SU-DHL-6 (cell line): ENCODE measurements around the gene MTERF4.

Experiments
- H2AFZ ChIP-seq: fragments of 200-600 bp; sonication (generic); 2 replicates; pipeline ENCODE4 v1.6.1; 2014; ENCODE audit warnings: low read depth, mild to moderate bottlenecking, moderate library complexity, mixed read lengths, antibody characterized with exemption, low read length; ENCODE audit not compliant: severe bottlenecking
- H3F3A ChIP-seq: fragments of 200-600 bp; shearing (Covaris generic); 2 replicates; pipeline ENCODE4 v1.6.0; 2016; ENCODE audit warnings: antibody characterized with exemption, mild to moderate bottlenecking; ENCODE audit not compliant: insufficient read depth
- H3K27ac ChIP-seq: fragments of 200-600 bp; sonication (generic); 2 replicates; pipeline ENCODE4 v1.5.1; 2016; ENCODE audit warnings: low read depth, mild to moderate bottlenecking, low read length, moderate library complexity, mixed read lengths
- H3K27me3 ChIP-seq: fragments of 200-600 bp; sonication (generic), shearing (Covaris generic); 2 replicates; pipeline ENCODE4 v1.6.0; 2014; ENCODE audit warnings: mild to moderate bottlenecking, low read length
- H3K36me3 ChIP-seq: fragments of 200-600 bp; sonication (generic); 2 replicates; pipeline ENCODE4 v1.6.1; 2014; ENCODE audit warnings: mild to moderate bottlenecking, low read length, mixed read lengths
- H3K4me2 ChIP-seq: fragments of 300-600, 200-600 bp; shearing (Covaris generic), sonication (generic); 2 replicates; pipeline ENCODE4 v1.6.0; 2014; ENCODE audit warnings: low read length, low read depth, mild to moderate bottlenecking; ENCODE audit not compliant: poor library complexity, severe bottlenecking
- H3K4me3 ChIP-seq: fragments of 200-600 bp; sonication (generic); 2 replicates; pipeline ENCODE4 v1.5.1; 2014; ENCODE audit warnings: antibody characterized with exemption, low read length, mild to moderate bottlenecking, mixed read lengths; ENCODE audit not compliant: insufficient read depth, poor library complexity, severe bottlenecking
- H3K79me2 ChIP-seq: fragments of 200-600 bp; sonication (generic); 2 replicates; pipeline ENCODE4 v1.6.1; 2014; ENCODE audit warnings: mild to moderate bottlenecking, low read length, moderate library complexity; ENCODE audit not compliant: insufficient read depth
- H3K9ac ChIP-seq: fragments of 200-600 bp; sonication (generic); 2 replicates; pipeline ENCODE4 v1.7.0; 2014; ENCODE audit warnings: mild to moderate bottlenecking, low read length
- H3K9me2 ChIP-seq: fragments of 200-600 bp; sonication (generic); replicated peaks from 2 replicates; pipeline ENCODE4 v1.6.1; 2014; ENCODE audit warnings: low read length; ENCODE audit not compliant: insufficient read depth
- H3K9me3 ChIP-seq: fragments of 200-600 bp; sonication (generic); 2 replicates; pipeline ENCODE4 v1.6.1; 2014; ENCODE audit warnings: low read length, mixed read lengths; ENCODE audit not compliant: insufficient read depth
- H4K20me1 ChIP-seq: fragments of 200-600 bp; sonication (generic); 2 replicates; pipeline ENCODE4 v1.6.1; 2014; ENCODE audit warnings: low read depth, mild to moderate bottlenecking, antibody characterized with exemption, low read length, moderate library complexity, mixed read lengths
- EZH2phosphoT487 ChIP-seq: fragments of 200-600 bp; sonication (generic), shearing (Covaris generic); conservative IDR thresholded peaks from 2 replicates; pipeline ENCODE4 v1.6.1; 2018; ENCODE audit warnings: mild to moderate bottlenecking, antibody characterized with exemption, low read length, moderate library complexity, mixed read lengths
- TF ChIP-seq, protein P1 (sequence below): fragments of 200-600 bp; sonication (generic); IDR thresholded peaks from one replicate; pipeline ENCODE4 v1.5.1; 2017; ENCODE audit warnings: antibody characterized with exemption, mild to moderate bottlenecking, low read length, moderate library complexity; ENCODE audit not compliant: insufficient read depth, poor library complexity, severe bottlenecking

Gene MTERF4

DNA sequence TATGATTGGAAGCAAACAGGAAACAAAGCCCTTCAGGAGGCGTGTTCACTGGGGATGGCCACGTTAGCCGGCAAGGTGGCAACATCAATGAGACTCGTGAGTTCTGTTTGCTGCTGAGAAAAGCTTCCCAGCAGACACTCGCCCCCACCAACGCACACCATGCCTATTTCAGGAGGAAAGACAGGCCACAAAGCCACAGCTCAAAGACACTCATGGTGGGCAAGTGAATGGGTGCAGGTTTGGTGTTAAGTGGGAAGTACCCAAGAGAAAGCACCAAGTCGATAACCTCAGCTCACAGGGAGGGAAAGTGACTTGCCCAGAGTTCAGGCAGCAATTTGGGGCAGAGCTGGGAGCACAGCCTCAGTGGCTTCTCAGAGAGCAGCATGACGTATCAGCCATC lies 10.5 kb upstream of the MTERF4 start:
- H3K27me3 ChIP-seq = no peaks in the 10 kb centered on the region
- no peak overlapping the region for H3K27ac ChIP-seq
- H2AFZ ChIP-seq = no peak overlapping the region
- no peaks in the 10 kb centered on the region for H4K20me1 ChIP-seq
- no peak overlapping the region for H3K4me2 ChIP-seq
- no peak for TF ChIP-seq EZH2phosphoT487
- TF ChIP-seq, protein P1, sequence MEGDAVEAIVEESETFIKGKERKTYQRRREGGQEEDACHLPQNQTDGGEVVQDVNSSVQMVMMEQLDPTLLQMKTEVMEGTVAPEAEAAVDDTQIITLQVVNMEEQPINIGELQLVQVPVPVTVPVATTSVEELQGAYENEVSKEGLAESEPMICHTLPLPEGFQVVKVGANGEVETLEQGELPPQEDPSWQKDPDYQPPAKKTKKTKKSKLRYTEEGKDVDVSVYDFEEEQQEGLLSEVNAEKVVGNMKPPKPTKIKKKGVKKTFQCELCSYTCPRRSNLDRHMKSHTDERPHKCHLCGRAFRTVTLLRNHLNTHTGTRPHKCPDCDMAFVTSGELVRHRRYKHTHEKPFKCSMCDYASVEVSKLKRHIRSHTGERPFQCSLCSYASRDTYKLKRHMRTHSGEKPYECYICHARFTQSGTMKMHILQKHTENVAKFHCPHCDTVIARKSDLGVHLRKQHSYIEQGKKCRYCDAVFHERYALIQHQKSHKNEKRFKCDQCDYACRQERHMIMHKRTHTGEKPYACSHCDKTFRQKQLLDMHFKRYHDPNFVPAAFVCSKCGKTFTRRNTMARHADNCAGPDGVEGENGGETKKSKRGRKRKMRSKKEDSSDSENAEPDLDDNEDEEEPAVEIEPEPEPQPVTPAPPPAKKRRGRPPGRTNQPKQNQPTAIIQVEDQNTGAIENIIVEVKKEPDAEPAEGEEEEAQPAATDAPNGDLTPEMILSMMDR = no peak
- H3K9ac ChIP-seq = no peak overlapping the region
- H3F3A ChIP-seq = no peaks in the 10 kb centered on the region
- no peaks in the 10 kb centered on the region for H3K9me2 ChIP-seq
- H3K79me2 ChIP-seq = no peaks in the 10 kb centered on the region
- H3K4me3 ChIP-seq = no peak overlapping the region
- H3K9me3 ChIP-seq = no peaks in the 10 kb centered on the region
- H3K36me3 ChIP-seq = peaks cover 3% of the 10 kb centered on the region; the same call in 1 of the 2 replicates

DNA sequence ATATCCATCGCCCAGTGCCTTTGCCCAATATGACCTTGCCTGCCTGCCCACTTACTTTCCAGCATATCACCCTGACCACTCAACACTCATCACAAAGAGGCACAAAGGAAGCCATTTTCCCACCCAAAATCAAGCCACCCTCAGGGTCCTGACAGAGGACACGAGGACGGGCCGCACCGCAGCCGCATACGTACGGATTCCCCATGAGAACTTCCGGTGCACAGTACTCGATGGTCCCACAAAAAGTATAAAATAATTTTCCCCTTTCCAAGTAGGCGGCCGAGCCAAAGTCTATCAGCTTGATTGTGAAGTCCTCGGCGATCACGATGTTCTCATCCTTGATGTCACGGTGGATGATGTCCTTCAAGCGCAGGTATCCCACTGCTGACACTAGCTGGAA lies 10.0 kb upstream of the MTERF4 start:
- no peak overlapping the region for H3K4me3 ChIP-seq
- TF ChIP-seq, protein P1 = no peak
- no peak for TF ChIP-seq EZH2phosphoT487
- peaks cover 3% of the 10 kb centered on the region; the same call in 1 of the 2 replicates for H3K36me3 ChIP-seq
- no peak overlapping the region for H3K27ac ChIP-seq
- no peaks in the 10 kb centered on the region for H3K9me3 ChIP-seq
- no peaks in the 10 kb centered on the region for H3F3A ChIP-seq
- no peak overlapping the region for H3K4me2 ChIP-seq
- no peaks in the 10 kb centered on the region for H3K27me3 ChIP-seq
- H3K9me2 ChIP-seq = no peaks in the 10 kb centered on the region
- no peaks in the 10 kb centered on the region for H4K20me1 ChIP-seq
- no peaks in the 10 kb centered on the region for H3K79me2 ChIP-seq
- no peak overlapping the region for H2AFZ ChIP-seq
- H3K9ac ChIP-seq = no peak overlapping the region

DNA sequence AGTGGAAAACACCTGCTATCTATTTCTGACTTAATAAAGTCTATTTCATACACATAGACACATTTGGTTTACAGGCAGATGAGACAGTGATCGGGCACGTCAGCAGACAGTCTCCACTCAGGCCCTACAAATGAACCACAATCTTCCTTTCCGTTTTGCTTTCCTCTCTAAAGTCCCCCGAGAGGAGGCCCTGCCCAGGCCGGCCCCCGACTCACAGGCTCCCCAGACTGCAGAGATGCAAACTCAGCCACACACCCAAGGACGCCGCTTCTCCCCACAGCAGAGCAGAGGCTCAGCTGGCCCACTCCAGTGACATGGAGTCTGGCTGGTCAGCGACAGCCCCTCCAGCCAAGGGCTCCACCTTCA lies 9.3 kb upstream of the MTERF4 start:
- TF ChIP-seq, protein P1 = no peak
- Histone ChIP-seq H3K36me3 (peaks cover 3% of the 10 kb centered on the region; the same call in 1 of the 2 replicates), H3F3A (no peaks in the 10 kb centered on the region), H2AFZ (no peak overlapping the region), H3K4me3 (no peak overlapping the region), H3K27ac (no peak overlapping the region), H3K9me3 (no peaks in the 10 kb centered on the region), H3K4me2 (no peak overlapping the region), H3K79me2 (no peaks in the 10 kb centered on the region), H3K9ac (no peak overlapping the region), H3K9me2 (no peaks in the 10 kb centered on the region), H3K27me3 (no peaks in the 10 kb centered on the region), H4K20me1 (no peaks in the 10 kb centered on the region)
